Transverse colon (tissue), 3 donors: Measurements from ENCODE around the gene CEP63.

ENCODE experiments used
- POLR2A ChIP-seq: fragments of 450-650 bp; IDR thresholded peaks from one replicate; pipeline ENCODE4 v1.6.1; 2016; ENCODE audit warnings: antibody characterized with exemption, mild to moderate bottlenecking, moderate library complexity
- TF ChIP-seq, protein P1 (sequence below), 5 experiments: fragments of 200-600 bp in 3 of 5; fragments of 450-650 bp in 2 of 5; sonication (generic) in 3 of 5; IDR thresholded peaks; 1 replicate in 2 of 5; 2 replicates in 3 of 5; pipeline ENCODE4 v1.5.1; 2016 to 2017; ENCODE audit warnings: antibody characterized with exemption in 5 of 5, inconsistent platforms in 3 of 5, mild to moderate bottlenecking in 2 of 5, moderate library complexity in 1 of 5

DNA sequence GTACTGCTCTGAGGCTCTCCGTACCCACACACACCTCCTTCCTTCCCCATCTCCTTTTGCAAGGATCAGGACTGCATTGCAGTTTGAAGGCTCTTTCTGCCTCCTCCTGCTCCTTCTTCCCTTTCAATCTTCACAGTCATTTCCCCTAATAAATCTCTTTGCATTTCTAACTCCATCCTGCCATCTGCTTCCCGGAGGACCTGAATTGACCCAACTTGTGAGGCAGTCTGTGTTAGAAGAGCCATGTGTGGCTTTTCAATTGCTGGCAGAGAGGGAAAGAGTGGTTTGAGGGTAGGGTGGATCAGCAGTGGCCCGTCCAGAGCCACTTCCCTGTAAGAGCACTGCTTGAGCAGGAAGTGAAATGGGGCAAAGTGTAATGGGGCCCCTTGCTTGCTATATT is 35.9 kb upstream of the CEP63 start:
- no peak for TF ChIP-seq POLR2A
- TF ChIP-seq, protein P1, sequence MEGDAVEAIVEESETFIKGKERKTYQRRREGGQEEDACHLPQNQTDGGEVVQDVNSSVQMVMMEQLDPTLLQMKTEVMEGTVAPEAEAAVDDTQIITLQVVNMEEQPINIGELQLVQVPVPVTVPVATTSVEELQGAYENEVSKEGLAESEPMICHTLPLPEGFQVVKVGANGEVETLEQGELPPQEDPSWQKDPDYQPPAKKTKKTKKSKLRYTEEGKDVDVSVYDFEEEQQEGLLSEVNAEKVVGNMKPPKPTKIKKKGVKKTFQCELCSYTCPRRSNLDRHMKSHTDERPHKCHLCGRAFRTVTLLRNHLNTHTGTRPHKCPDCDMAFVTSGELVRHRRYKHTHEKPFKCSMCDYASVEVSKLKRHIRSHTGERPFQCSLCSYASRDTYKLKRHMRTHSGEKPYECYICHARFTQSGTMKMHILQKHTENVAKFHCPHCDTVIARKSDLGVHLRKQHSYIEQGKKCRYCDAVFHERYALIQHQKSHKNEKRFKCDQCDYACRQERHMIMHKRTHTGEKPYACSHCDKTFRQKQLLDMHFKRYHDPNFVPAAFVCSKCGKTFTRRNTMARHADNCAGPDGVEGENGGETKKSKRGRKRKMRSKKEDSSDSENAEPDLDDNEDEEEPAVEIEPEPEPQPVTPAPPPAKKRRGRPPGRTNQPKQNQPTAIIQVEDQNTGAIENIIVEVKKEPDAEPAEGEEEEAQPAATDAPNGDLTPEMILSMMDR (IDR thresholded peaks at IDR 0.05), result no peak
